Mesothelial cell of epicardium (in vitro differentiated cells): ENCODE results near the gene CDON. TPM values are rescaled to one million over a fixed set of nuclear protein-coding genes. Genes with fewer than 3 reads are reported as not detected.

Source experiments
- DNase-seq, 2 experiments: peaks; one replicate each; pipeline ENCODE4 v3.0.0; 2021; ENCODE audit warnings: low spot score in 2 of 2; ENCODE audit not compliant: unreplicated experiment in 2 of 2
- H3K27ac Mint-ChIP-seq: 2 replicates; pipeline ENCODE4 v1.8.0; 2021; ENCODE audit warnings: mixed read lengths
- H3K27me3 Mint-ChIP-seq: 2 replicates; pipeline ENCODE4 v1.8.0; 2021; ENCODE audit warnings: low read depth, mixed read lengths
- H3K36me3 Mint-ChIP-seq: 2 replicates; pipeline ENCODE4 v1.8.0; 2021; ENCODE audit warnings: mixed read lengths
- H3K4me1 Mint-ChIP-seq: 2 replicates; pipeline ENCODE4 v1.8.0; 2021; ENCODE audit warnings: mixed read lengths
- H3K4me3 Mint-ChIP-seq: 2 replicates; pipeline ENCODE4 v1.8.0; 2021; ENCODE audit warnings: mild to moderate bottlenecking, moderate library complexity, mixed read lengths
- H3K9me3 Mint-ChIP-seq: 2 replicates; pipeline ENCODE4 v1.8.0; 2021; ENCODE audit warnings: mixed read lengths
- total RNA-seq: library from RNA; stranded (reverse); gene quantifications from 3 replicates; pipeline ENCODE4 v1.2.1, GENCODE V29; 2021
- TF ChIP-seq, protein P1 (sequence below): fragments of 200-600 bp; sonication (generic); IDR thresholded peaks from one replicate; pipeline ENCODE4 v1.5.0; 2021; ENCODE audit warnings: antibody characterized with exemption; ENCODE audit not compliant: unreplicated experiment

CDON gene
- total RNA-seq, 1 donor from 2014 or later: 165 TPM

DNA sequence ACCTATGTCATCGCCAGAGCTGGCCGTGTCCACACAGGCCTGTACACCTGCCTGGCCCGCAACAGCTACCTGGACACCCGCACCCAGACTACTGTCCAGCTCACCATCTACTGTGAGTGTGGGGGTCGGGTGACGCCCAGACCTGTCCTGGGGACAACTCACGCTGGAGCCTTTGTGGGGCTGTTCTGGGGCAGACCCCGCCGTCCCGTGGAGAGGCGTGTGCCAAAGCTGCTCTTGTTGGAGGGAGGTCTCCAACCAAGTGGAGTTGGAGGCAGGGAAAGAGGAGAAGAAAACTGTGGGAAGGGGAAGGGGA lies 112.5 kb downstream of the CDON start:
- Mint-ChIP-seq H3K4me3 (no peak overlapping the region), H3K27me3 (no peaks in the 10 kb centered on the region), H3K27ac (no peak overlapping the region), H3K9me3 (no peaks in the 10 kb centered on the region), H3K4me1 (peaks cover 27% of the 10 kb centered on the region), H3K36me3 (no peaks in the 10 kb centered on the region)
- TF ChIP-seq, protein P1, sequence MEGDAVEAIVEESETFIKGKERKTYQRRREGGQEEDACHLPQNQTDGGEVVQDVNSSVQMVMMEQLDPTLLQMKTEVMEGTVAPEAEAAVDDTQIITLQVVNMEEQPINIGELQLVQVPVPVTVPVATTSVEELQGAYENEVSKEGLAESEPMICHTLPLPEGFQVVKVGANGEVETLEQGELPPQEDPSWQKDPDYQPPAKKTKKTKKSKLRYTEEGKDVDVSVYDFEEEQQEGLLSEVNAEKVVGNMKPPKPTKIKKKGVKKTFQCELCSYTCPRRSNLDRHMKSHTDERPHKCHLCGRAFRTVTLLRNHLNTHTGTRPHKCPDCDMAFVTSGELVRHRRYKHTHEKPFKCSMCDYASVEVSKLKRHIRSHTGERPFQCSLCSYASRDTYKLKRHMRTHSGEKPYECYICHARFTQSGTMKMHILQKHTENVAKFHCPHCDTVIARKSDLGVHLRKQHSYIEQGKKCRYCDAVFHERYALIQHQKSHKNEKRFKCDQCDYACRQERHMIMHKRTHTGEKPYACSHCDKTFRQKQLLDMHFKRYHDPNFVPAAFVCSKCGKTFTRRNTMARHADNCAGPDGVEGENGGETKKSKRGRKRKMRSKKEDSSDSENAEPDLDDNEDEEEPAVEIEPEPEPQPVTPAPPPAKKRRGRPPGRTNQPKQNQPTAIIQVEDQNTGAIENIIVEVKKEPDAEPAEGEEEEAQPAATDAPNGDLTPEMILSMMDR: no peak
- DNase-seq: no peak

DNA sequence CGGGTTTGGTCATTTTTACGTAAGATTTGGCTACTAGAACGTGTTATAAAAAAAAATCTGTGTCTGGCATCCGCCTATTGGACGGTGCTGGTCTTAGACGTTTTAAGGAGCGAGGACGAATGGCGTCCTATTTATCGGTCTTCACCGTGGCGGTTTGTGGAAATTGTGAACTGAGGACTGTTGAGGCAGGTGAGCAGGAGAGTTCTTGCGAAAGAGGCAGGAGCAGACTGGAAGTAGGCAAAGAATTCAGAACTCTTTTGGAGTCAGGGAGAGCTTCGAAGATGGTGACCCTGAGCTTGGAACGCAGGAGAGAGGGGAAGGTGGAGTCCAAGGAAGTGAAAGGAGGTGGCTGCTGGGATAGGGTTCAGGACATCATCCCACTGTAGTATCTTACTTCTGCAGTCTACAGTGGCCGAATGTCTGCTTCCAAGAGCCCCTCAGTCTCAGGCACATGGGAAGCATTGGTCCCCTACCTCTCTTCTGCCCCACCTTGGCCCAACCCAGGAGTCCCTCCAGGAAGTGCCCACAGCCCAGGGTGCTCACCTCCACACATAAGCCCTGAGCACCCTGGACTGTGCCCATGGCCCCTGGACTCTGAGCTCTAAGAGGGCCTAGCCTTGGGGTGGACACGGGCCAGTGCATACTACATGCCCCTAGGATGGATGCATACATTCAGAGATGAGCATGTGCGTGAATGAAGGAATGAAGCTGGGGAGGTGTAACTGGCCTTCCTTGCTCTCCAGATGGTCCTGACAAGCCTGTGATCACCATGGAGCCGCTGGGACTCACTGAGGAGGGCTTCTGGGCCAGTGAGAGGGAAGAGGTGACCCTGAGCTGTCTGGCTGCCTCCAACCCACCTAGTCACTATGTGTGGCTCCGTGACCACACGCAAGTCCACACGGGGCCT lies 113.1 kb downstream of the CDON start:
- DNase-seq: no peak
- Mint-ChIP-seq H3K36me3 (no peaks in the 10 kb centered on the region), H3K27me3 (no peaks in the 10 kb centered on the region), H3K9me3 (no peaks in the 10 kb centered on the region), H3K27ac (no peak overlapping the region), H3K4me3 (no peak overlapping the region), H3K4me1 (peaks cover 27% of the 10 kb centered on the region)
- TF ChIP-seq, protein P1: no peak

DNA sequence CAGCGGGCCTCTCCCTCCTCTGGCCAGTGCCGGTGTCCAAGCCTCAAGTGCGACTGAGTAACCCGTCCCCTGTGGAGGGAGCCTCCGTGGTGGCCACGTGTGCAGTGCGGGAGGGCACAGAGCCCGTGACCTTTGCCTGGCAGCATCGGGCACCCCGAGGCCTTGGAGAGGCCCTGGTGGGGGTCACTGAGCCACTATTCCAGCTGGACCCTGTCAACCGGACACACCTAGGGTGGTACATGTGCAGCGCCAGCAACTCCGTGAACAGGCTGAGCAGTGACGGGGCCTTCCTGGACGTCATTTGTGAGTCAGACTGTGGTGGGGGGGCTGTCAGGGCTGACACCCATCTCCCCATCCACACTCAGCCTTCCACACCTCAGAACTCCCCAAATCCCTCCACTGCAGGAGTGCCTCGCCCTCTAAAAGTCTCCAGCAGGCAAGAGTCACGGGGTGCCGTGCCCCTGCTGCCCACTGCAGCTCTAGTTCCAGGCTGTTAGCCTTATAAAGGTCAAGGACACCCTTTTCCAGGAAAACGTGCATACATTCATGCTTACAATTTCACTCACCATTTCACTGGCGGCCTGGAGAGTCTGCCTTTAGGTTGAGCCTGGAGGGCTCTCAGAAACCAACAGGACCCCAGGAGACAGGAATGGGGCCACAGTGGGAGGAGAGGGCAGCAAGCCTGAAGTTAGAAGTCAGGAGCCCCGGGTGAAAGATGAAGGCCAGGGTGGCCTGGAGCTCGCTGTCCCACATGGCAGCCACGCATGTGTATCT lies 114.2 kb downstream of the CDON start:
- H3K36me3 Mint-ChIP-seq: no peaks in the 10 kb centered on the region
- H3K4me3 Mint-ChIP-seq: no peak overlapping the region
- no peaks in the 10 kb centered on the region for H3K9me3 Mint-ChIP-seq
- H3K27ac Mint-ChIP-seq: no peak overlapping the region
- peaks cover 2% of the 10 kb centered on the region for H3K27me3 Mint-ChIP-seq
- TF ChIP-seq, protein P1: no peak
- DNase-seq: no peak
- peaks cover 27% of the 10 kb centered on the region for H3K4me1 Mint-ChIP-seq

DNA sequence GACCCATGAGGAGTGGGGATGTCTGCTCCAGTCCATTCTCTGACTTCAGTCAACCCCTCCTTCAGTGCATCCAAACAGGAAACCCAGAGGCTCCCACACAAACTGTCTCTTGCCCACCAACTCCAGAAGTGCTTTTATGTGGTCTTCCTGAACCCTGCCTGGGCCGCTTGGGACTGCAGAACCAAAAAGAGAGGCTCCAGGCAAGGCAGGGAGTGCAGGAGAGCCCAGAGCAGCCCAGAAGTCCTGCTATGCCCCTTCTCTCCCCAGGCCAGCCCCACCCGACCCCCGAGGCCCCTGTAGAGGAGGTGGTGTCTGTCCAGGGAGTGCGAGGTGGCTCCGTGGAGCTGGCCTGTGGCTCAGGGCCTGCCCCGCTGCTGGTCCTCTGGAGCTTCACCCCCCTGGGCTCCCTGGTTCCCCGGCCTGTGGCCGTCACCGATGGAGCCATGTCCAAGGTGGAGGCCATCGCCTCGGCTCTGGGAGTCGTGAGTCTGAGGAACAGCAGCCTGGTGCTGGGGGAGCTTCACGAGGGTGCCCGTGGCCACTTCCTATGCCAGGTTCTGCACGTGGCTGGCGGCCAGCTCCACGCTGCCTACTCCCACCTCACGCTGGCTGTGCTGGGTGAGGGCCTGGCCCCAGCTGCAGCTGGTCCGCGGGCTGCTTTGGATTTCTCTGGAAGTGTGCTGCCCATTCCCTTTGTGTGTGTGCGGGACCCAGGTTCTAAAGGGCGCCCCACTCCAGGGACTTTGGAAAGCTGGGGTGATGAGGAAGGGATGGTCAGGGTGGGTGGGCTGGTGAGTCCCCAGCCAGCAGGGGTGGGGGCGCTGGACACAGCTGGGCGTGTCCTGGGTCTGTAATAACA lies 115.0 kb downstream of the CDON start:
- Mint-ChIP-seq H3K4me1 (peaks cover 20% of the 10 kb centered on the region), H3K9me3 (no peaks in the 10 kb centered on the region), H3K27me3 (peaks cover 2% of the 10 kb centered on the region), H3K4me3 (no peak overlapping the region), H3K36me3 (no peaks in the 10 kb centered on the region), H3K27ac (no peak overlapping the region)
- TF ChIP-seq, protein P1: no peak
- DNase-seq: no peak

DNA sequence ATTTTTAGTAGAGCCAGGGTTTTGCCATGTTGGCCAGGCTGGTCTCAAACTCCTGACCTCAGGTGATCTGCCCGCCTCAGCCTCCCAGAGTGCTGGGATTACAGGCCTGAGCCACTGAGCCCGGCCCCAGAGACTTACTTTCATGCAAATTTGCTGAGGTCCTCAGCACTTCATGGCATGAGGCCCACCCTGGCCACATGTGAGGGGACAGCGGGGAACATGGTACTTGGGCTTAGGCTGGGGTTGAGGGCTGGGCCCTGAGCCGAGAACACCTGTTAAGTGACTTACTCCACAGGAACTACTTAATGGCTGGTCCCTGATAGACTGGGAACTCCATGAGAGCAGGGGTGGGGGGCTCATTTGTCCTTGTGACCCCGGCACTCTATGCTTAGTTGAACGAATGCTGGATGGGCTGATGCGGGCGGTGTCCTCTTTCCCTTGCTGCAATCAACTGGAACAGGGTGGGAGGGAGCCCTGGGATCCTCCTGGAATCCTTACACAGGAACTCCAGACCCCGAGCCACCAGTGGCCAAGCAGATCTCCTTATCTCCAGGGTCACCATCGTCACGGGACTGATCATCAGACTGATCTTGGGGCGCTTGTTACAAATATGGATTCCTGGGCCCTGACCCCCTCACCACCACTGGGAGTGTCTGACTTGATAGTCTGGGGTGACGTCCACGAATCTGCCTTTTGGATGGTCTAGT lies 115.8 kb downstream of the CDON start:
- H3K27me3 Mint-ChIP-seq: peaks cover 2% of the 10 kb centered on the region
- no peak for DNase-seq
- H3K4me1 Mint-ChIP-seq: peaks cover 20% of the 10 kb centered on the region
- H3K36me3 Mint-ChIP-seq: no peaks in the 10 kb centered on the region
- no peaks in the 10 kb centered on the region for H3K9me3 Mint-ChIP-seq
- H3K4me3 Mint-ChIP-seq: no peak overlapping the region
- H3K27ac Mint-ChIP-seq: no peak overlapping the region
- TF ChIP-seq, protein P1: no peak
